Measurements from ENCODE around the gene BABAM2. TPM values are rescaled to one million over a fixed set of nuclear protein-coding genes. Genes with fewer than 3 reads are reported as not detected.

BABAM2 gene
- total and polyA plus RNA-seq, 9 of the 15 experiments (the other 6 are each of a cell fraction or from before 2014, with no cell fraction given), result 10.9 to 37.4 (median 25.6) TPM

- TF ChIP-seq FOXM1 (IDR thresholded peaks at IDR 0.05; ENCODE audit: low read depth), result no peak
- TF ChIP-seq FOXM1 (CRISPR knock-in tag; IDR thresholded peaks at IDR 0.05; ENCODE audit: low read depth), result no peak
These were observed 2.5 kb downstream of the BABAM2 start (continued) for GRCh38 chr2:27893006-27893405.

GRCh38 chr2:27897717-27898116, 7.2 kb downstream of the BABAM2 start:
- Histone ChIP-seq H3K4me3 (no peak overlapping the region), H3K27ac (ENCODE audit: extremely low read depth, low read depth, low read length) (no peak overlapping the region), H3K79me2 (ENCODE audit: control insufficient read depth, insufficient read depth, low read length) (0 out of 3 replicates have a peak, but pooled peaks cover 5% of the 10 kb centered on the region), H3K27me3 (ENCODE audit: control insufficient read depth in 2 of 2, insufficient read depth in 2 of 2, low read length in 2 of 2) (no peaks in the 10 kb centered on the region), H3K9me1 (ENCODE audit: control insufficient read depth, insufficient read depth, low read length) (no peaks in the 10 kb centered on the region), H3K36me3 (ENCODE audit: control insufficient read depth, insufficient read depth, low read length) (peaks cover 28% of the 10 kb centered on the region; the same call in 2 of the 3 replicates), H3K4me2 (ENCODE audit: insufficient read depth, low read length) (no peak overlapping the region), H3K4me1 (replicated peaks in 1 of 2; ENCODE audit: control insufficient read depth in 2 of 2, insufficient read depth in 2 of 2, low read length in 2 of 2) (no peaks in the 10 kb centered on the region), H3K9ac (ENCODE audit: insufficient read depth in 1 of 2, low read depth in 2 of 2, low read length in 2 of 2) (no peak overlapping the region), H4K20me1 (replicated peaks; ENCODE audit: control insufficient read depth, insufficient read depth, low read length) (no peaks in the 10 kb centered on the region), H3K9me3 (replicated peaks; ENCODE audit: control insufficient read depth, insufficient read depth, low read depth, low read length) (no peaks in the 10 kb centered on the region), H2AFZ (ENCODE audit: low read depth, low read length) (no peak overlapping the region)
- FAIRE-seq, result no peak
- CTCF ChIA-PET (ENCODE audit: low intra/inter-chr PET ratio), result interaction anchor here (0.6 kb wide), 1 partner anchor 741 kb away, joined by 4 read pairs; no protein-coding TSS in a partner anchor
- in situ Hi-C loops (cut with MboI) (no loop called here), intact Hi-C loops (cut with micrococcal nuclease) (loop anchor here (10.0 kb wide), 2 partner anchors 143 to 497 kb away; partner anchors contain the start of gene FOSL2)
- no peak for DNase-seq (ENCODE audit: extremely low read depth in 1 of 4, low spot score in 3 of 4)
- ATAC-seq, result no peak
- POLR2A ChIA-PET, result interaction anchor here (0.7 kb wide), 1 partner anchor 166 kb away, joined by 3 read pairs; no protein-coding TSS in a partner anchor
- BruUV-seq (replicated peaks), result no TSS peak
- TF ChIP-seq ARID3A (IDR thresholded peaks at IDR 0.05; ENCODE audit: borderline replicate concordance, low read depth, low read length) (no peak), WHSC1 (IDR thresholded peaks at IDR 0.05; ENCODE audit: low read length) (no peak), POU5F1 (IDR thresholded peaks at IDR 0.05; ENCODE audit: borderline replicate concordance, low read depth, low read length, partially characterized antibody) (no peak), MAZ (CRISPR knock-in tag; conservative IDR thresholded peaks at IDR 0.05 in 1 of 2, IDR thresholded peaks at IDR 0.05 in 1 of 2) (no peak), THRAP3 (IDR thresholded peaks at IDR 0.05; ENCODE audit: borderline replicate concordance) (no peak), TFE3 (CRISPR knock-in tag; IDR thresholded peaks at IDR 0.05) (no peak), PATZ1 (CRISPR knock-in tag; IDR thresholded peaks at IDR 0.05; ENCODE audit: borderline replicate concordance) (no peak), MLLT1 (IDR thresholded peaks at IDR 0.05) (no peak), RBBP5 (IDR thresholded peaks at IDR 0.05; ENCODE audit: borderline replicate concordance, insufficient read depth, low read length, poor library complexity, severe bottlenecking) (no peak), SREBF2 (CRISPR knock-in tag; IDR thresholded peaks at IDR 0.05) (no peak), RFX1 (IDR thresholded peaks at IDR 0.05) (no peak)
